K562 (cell line): Measurements from ENCODE around the gene ZFP36. TPM values are rescaled to one million over a fixed set of nuclear protein-coding genes. Genes with fewer than 3 reads are reported as not detected.

Experiments used
- ATAC-seq: fragments of 200-7000 bp; cut with Tn5 transposase; 3 replicates; pipeline ENCODE4 v1.9.1; 2020; ENCODE audit warnings: moderate library complexity
- BruUV-seq: library from RNA; stranded (reverse); fragments of 400-500 nt; replicated peaks from 2 replicates; lab custom pipeline; 2021; lab: Mats Ljungman, UMichigan
- CTCF ChIA-PET: fragments of 300-600 bp; formaldehyde crosslinking; extraction: SDS; loops from one replicate; lab custom pipeline; 2021; ENCODE audit warnings: low intra/inter-chr PET ratio; lab: Yijun Ruan, JAX
- POLR2A ChIA-PET: fragments of 300-600, 350-650 bp; sonication (Branson Sonifier 250); formaldehyde crosslinking; extraction: SDS; loops from one replicate; lab custom pipeline; 2021; ENCODE audit warnings: antibody characterized with exemption, inconsistent platforms; lab: Yijun Ruan, JAX
- DNase-seq, 4 experiments: peaks; one replicate each; pipeline versions ENCODE4 v3.0.0 to v3.0.0-alpha.2; 2011 to 2018; ENCODE audit warnings: low spot score in 3 of 4, mixed read lengths in 3 of 4; ENCODE audit errors: extremely low read depth in 1 of 4
- FAIRE-seq: peaks from 2 replicates; lab custom pipeline; 2011; peaks lifted over from hg19 to GRCh38; lab: Jason Lieb, UNC
- H2AFZ ChIP-seq: 2 replicates; pipeline ENCODE4 v1.6.0; 2011; ENCODE audit warnings: low read depth, low read length, control low read depth, inconsistent platforms
- H3K27ac ChIP-seq: fragments of 200-600 bp; 3 replicates; pipeline ENCODE4 v1.8.0; 2011; ENCODE audit warnings: low read depth, mild to moderate bottlenecking, control low read depth, inconsistent platforms, low read length, moderate library complexity, mixed read lengths; ENCODE audit errors: extremely low read depth
- H3K27me3 ChIP-seq, 2 experiments: fragments of 300-600 bp in 1 of 2; 2 replicates in 1 of 2; 3 replicates in 1 of 2; pipeline versions ENCODE4 v1.6.0 to v1.8.0; 2011; ENCODE audit warnings: inconsistent platforms in 2 of 2, low read length in 2 of 2, mild to moderate bottlenecking in 1 of 2, mixed read lengths in 1 of 2, moderate library complexity in 1 of 2; ENCODE audit not compliant: control insufficient read depth in 2 of 2, insufficient read depth in 2 of 2
- H3K36me3 ChIP-seq: fragments of 300-600 bp; 3 replicates; pipeline ENCODE4 v1.8.0; 2011; ENCODE audit warnings: mild to moderate bottlenecking, low read length, inconsistent platforms; ENCODE audit not compliant: control insufficient read depth, insufficient read depth
- H3K4me1 ChIP-seq, 2 experiments: fragments of 200-600 bp in 1 of 2; replicated peaks in 1 of 2; 2 replicates in 1 of 2; 3 replicates in 1 of 2; pipeline versions ENCODE4 v1.5.1 to v1.8.0; 2011; ENCODE audit warnings: inconsistent platforms in 2 of 2, low read length in 2 of 2, mild to moderate bottlenecking in 1 of 2, mixed read lengths in 1 of 2, moderate library complexity in 1 of 2; ENCODE audit not compliant: control insufficient read depth in 2 of 2, insufficient read depth in 2 of 2
- H3K4me2 ChIP-seq: 2 replicates; pipeline ENCODE4 v1.6.1; 2011; ENCODE audit warnings: low read length, control low read depth, inconsistent platforms, mixed read lengths; ENCODE audit not compliant: insufficient read depth
- H3K4me3 ChIP-seq: fragments of 200-600 bp; sonication (generic), shearing (Covaris generic); 2 replicates; pipeline ENCODE4 v1.5.1; 2016; ENCODE audit warnings: control low read depth, inconsistent platforms
- H3K79me2 ChIP-seq: fragments of 200-600 bp; 3 replicates; pipeline ENCODE4 v1.8.0; 2011; ENCODE audit warnings: low read length, inconsistent platforms; ENCODE audit not compliant: control insufficient read depth, insufficient read depth
- H3K9ac ChIP-seq, 2 experiments: 2 replicates each; pipeline versions ENCODE4 v1.6.0 to v1.6.1; 2011; ENCODE audit warnings: low read depth in 2 of 2, low read length in 2 of 2, control low read depth in 1 of 2, inconsistent platforms in 1 of 2, mild to moderate bottlenecking in 1 of 2, mixed read lengths in 1 of 2; ENCODE audit not compliant: insufficient read depth in 1 of 2
- H3K9me1 ChIP-seq: one replicate; pipeline ENCODE4 v1.6.0; 2011; ENCODE audit warnings: inconsistent platforms, mild to moderate bottlenecking, low read length, moderate library complexity; ENCODE audit not compliant: control insufficient read depth, insufficient read depth
- H3K9me3 ChIP-seq: replicated peaks from 2 replicates; pipeline ENCODE4 v1.5.1; 2011; ENCODE audit warnings: low read depth, low read length, inconsistent platforms; ENCODE audit not compliant: control insufficient read depth, insufficient read depth
- H4K20me1 ChIP-seq: replicated peaks from 2 replicates; pipeline ENCODE4 v1.6.1; 2011; ENCODE audit warnings: low read length, inconsistent platforms, mixed read lengths; ENCODE audit not compliant: control insufficient read depth, insufficient read depth
- ID3 ChIP-seq, 2 experiments: fragments of 250-450 bp in 1 of 2; fragments of 450-650 bp in 1 of 2; sonication (Bioruptor Pico) in 1 of 2; IDR thresholded peaks; 2 replicates each; pipeline versions ENCODE4 v1.6.1 to v1.8.0; 2016 to 2021; ENCODE audit warnings: mild to moderate bottlenecking in 2 of 2, moderate library complexity in 2 of 2, missing compliant biosample characterization in 1 of 2, missing genetic modification characterization in 1 of 2
- MXI1 ChIP-seq: IDR thresholded peaks from 2 replicates; pipeline ENCODE4 v1.6.1; 2011; ENCODE audit warnings: low read depth, mild to moderate bottlenecking, improper control_type of control experiment, low read length
- POLR2AphosphoS5 ChIP-seq: IDR thresholded peaks from 2 replicates; pipeline ENCODE4 v1.6.1; 2011; ENCODE audit warnings: mild to moderate bottlenecking, low read depth, low read length, moderate library complexity; ENCODE audit not compliant: control insufficient read depth, insufficient read depth
- POLR3G ChIP-seq: IDR thresholded peaks from 2 replicates; pipeline ENCODE4 v1.6.1; 2011; ENCODE audit not compliant: insufficient read length, insufficient replicate concordance; ENCODE audit errors: extremely low read depth
- RBFOX2 ChIP-seq: fragments of 200-400 bp; formaldehyde crosslinking; IDR thresholded peaks from 2 replicates; pipeline ENCODE4 v1.6.1; 2017; ENCODE audit warnings: low read depth, mild to moderate bottlenecking, low read length, moderate library complexity
- TRIM25 ChIP-seq: fragments of 450-650 bp; IDR thresholded peaks from 2 replicates; pipeline ENCODE4 v1.7.0; 2016; ENCODE audit warnings: borderline replicate concordance
- ZNF274 ChIP-seq: IDR thresholded peaks from 2 replicates; pipeline ENCODE4 v1.6.1; 2011; ENCODE audit warnings: low read depth, mild to moderate bottlenecking, low read length, moderate library complexity, borderline replicate concordance
- WGBS: fragments of 100-300 bp; shearing (Covaris generic); methylation state at CpG from one replicate; pipeline ENCODE4 v1.1.6; 2016; ENCODE audit warnings: low coverage, mixed read lengths; ENCODE audit not compliant: insufficient coverage; ENCODE audit errors: missing lambda C conversion rate; 5-methylcytosine and 5-hydroxymethylcytosine counted together
- in situ Hi-C: fragments of 300-500 bp; cut with MboI; formaldehyde crosslinking; loops from 4 replicates; pipeline ENCODE4 v1.15.0; 2018; ENCODE audit warnings: inconsistent platforms, mixed read lengths
- intact Hi-C: fragments of 100-400 bp; cut with micrococcal nuclease; formaldehyde crosslinking; loops from 2 replicates; pipeline ENCODE4 v1.14.2; 2022
- polyA plus RNA-seq, 8 experiments: library from polyadenylated mRNA; depleted of rRNA in 4 of 8; stranded (reverse) in 5 of 8; unstranded in 3 of 8; fragments of >200 nt; fragmentation: Nextera tagmentation in 2 of 8; fragmentation: Illumina TruSeq in 1 of 8; extraction: Ambion mirVana in 2 of 8; extraction: Trizol in 1 of 8; gene quantifications; 2 replicates each; pipeline versions ENCODE4 v1.2.1 to v1.2.3, GENCODE V29; 2011 to 2014; ENCODE audit warnings: inconsistent platforms in 1 of 8, missing spikeins in 1 of 8
- total RNA-seq, 7 experiments: library from RNA; depleted of rRNA in 6 of 7; stranded (reverse); fragments of >200 nt in 6 of 7; fragmentation: Illumina TruSeq in 2 of 7; extraction: Trizol in 2 of 7; gene quantifications; 2 replicates each; pipeline versions ENCODE4 v1.2.1 to v1.2.3, GENCODE V29; 2011 to 2021; ENCODE audit warnings: low replicate concordance in 1 of 7
- TF ChIP-seq, protein P1 (sequence below): fragments of 250-450 bp; sonication (Bioruptor Pico); IDR thresholded peaks from 2 replicates; pipeline ENCODE4 v1.5.0; 2021; ENCODE audit warnings: mild to moderate bottlenecking, moderate library complexity
- TF ChIP-seq, protein P2 (sequence below): fragments of 250-450 bp; sonication (Bioruptor Pico); IDR thresholded peaks from 2 replicates; pipeline ENCODE4 v1.5.0; 2022; ENCODE audit warnings: mild to moderate bottlenecking

ZFP36 gene
- total and polyA plus RNA-seq, 9 of the 15 experiments (the other 6 are each of a cell fraction or from before 2014, with no cell fraction given): 1.0 to 20.1 (median 3.5) TPM

DNA sequence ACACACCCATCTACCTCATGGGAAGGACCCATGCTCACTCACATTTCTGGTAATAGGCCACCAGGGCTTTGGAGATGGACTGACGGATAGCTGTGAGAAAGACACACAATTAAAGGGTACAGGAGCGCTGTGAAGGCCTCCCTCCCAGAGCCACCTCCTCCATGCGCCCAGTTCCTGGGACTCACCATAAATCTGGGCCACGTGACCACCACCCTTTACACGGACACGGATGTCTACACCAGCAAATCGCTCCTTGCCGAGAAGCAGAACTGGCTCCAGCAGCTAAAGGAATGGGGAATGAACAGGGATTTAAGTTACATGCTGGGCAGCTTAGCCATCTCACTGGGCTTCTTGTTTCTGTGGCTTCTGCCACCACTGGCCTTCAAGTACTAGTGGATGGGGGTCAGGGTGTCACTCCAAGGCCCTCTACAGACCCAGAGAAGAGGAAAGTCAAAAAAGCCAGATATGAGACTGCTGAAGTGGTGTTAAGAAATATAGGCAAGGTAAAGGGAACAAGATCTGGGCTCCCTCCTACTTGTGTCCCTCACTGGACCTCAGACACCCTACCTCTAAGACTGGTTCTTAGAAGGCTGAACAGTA is 26.9 kb downstream of the ZFP36 start:
- H3K9ac ChIP-seq: peak overlapping the region; percentile 89 to 99; a peak in 3 of 4 replicates
- no peak for FAIRE-seq
- no peak for DNase-seq
- ATAC-seq: no peak
- peak overlapping the region; percentile 100; the same call in 1 of the 2 replicates for H3K4me3 ChIP-seq
- peaks cover 21% of the 10 kb centered on the region for H4K20me1 ChIP-seq
- intact Hi-C loops (no loop called here), in situ Hi-C loops (no loop called here)
- peak overlapping the region; percentile 95 for H3K27ac ChIP-seq
- ChIA-PET POLR2A (interaction anchor here (0.6 to 6.2 kb wide), 10 partner anchors 10 to 760 kb away, joined by 3 to 141 read pairs (median 4); partner anchors contain the start of gene SUPT5H), CTCF (no interaction called here)
- peaks cover 28 to 33% of the 10 kb centered on the region in 2 experiments for H3K4me1 ChIP-seq
- H3K36me3 ChIP-seq: peaks cover 37% of the 10 kb centered on the region
- H3K79me2 ChIP-seq: peaks cover 32% of the 10 kb centered on the region
- peak overlapping the region; percentile 98 for H3K4me2 ChIP-seq
- no peaks in the 10 kb centered on the region for H3K9me3 ChIP-seq
- no peak overlapping the region for H2AFZ ChIP-seq
- no TSS peak for BruUV-seq
- no peaks in the 10 kb centered on the region for H3K9me1 ChIP-seq
- 80% methylated on average over 8 of the region's 8 CpGs for WGBS
- no peaks in the 10 kb centered on the region for H3K27me3 ChIP-seq
- TF ChIP-seq POLR2AphosphoS5 (peak; percentile 18; the same call in 1 of the 2 replicates), POLR3G (no peak), ID3 (CRISPR knock-in tag; IDR thresholded peaks at IDR 0.05) (no peak), ID3 (tag; IDR thresholded peaks at IDR 0.05) (no peak), MXI1 (no peak), TRIM25 (no peak), RBFOX2 (peak; percentile 77), ZNF274 (no peak)
- TF ChIP-seq, protein P1, sequence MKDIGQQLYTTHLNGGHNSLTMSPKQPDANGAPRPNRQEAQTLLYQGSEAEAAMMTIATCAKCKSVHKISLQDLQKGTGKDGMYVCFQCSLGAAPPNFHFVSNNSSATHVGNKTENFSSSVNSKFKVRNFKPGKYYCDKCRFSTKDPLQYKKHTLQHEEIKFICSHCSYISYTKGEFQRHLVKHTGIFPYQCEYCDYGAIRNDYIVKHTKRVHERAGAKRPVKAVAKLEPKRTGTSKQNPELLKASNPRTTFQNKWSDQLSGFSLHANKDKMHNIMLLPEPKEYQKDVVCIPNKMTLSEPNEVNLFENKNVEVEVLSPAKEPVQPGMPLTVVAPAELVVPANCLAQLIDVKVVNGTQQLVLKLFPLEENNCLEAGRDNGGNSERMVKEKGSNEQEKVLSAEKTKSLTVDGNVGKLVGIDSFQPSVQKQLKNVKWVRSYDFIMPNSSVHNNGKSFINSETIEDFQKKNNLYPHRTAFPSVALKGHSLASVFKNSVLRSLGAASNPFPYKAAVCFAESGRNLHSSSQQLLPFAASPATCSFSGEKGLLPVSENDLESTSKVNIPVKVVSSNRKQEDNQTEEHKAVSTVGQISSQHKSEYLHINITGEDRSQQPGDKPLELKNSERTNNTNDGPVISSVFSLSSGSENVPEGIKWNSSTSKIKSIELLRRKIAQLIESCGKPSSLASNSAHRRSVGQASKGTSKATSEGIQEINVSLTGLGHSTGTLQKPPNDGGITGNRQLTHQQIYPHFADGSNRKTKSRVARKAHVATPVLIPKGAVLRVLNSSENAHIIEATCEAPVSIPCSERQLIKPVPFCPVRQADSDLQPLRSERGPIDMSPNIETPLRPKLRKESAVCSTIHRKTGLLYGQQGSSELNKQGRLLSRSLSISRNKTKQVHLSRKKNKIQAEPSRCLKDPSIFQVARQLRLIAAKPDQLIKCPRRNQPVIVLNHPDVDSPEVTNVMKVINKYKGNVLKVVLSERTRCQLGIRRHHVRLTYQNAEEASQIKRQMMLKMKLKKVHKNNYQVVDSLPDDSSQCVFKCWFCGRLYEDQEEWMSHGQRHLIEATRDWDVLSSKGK: no peak
- TF ChIP-seq, protein P2, sequence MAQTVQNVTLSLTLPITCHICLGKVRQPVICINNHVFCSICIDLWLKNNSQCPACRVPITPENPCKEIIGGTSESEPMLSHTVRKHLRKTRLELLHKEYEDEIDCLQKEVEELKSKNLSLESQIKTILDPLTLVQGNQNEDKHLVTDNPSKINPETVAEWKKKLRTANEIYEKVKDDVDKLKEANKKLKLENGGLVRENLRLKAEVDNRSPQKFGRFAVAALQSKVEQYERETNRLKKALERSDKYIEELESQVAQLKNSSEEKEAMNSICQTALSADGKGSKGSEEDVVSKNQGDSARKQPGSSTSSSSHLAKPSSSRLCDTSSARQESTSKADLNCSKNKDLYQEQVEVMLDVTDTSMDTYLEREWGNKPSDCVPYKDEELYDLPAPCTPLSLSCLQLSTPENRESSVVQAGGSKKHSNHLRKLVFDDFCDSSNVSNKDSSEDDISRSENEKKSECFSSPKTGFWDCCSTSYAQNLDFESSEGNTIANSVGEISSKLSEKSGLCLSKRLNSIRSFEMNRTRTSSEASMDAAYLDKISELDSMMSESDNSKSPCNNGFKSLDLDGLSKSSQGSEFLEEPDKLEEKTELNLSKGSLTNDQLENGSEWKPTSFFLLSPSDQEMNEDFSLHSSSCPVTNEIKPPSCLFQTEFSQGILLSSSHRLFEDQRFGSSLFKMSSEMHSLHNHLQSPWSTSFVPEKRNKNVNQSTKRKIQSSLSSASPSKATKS (CRISPR knock-in tag): no peak
